Vagina (tissue), 2 donors: ENCODE results near the gene UBE2G2.

Source experiments
- CTCF ChIP-seq, 3 experiments: fragments of 450-650 bp in 2 of 3; fragments of 200-600 bp in 1 of 3; sonication (generic) in 1 of 3; IDR thresholded peaks; one replicate each; pipeline ENCODE4 v1.5.1; 2017 to 2019; ENCODE audit warnings: antibody characterized with exemption in 3 of 3, mild to moderate bottlenecking in 2 of 3, moderate library complexity in 2 of 3
- POLR2A ChIP-seq, 2 donors: fragments of 450-650 bp; IDR thresholded peaks; one replicate each; pipeline ENCODE4 v1.6.1; 2017; ENCODE audit warnings: antibody characterized with exemption in 2 of 2, mild to moderate bottlenecking in 2 of 2, moderate library complexity in 2 of 2

- TF ChIP-seq CTCF (IDR thresholded peaks at IDR 0.05) (no peak), POLR2A (IDR thresholded peaks at IDR 0.05) (no peak)
Observed at GRCh38 chr21:44757731-44758130, 43.9 kb downstream of the UBE2G2 start.
